GM12873 (cell line): ENCODE results near the gene NOXRED1.

Experiments
- TF ChIP-seq, protein P1 (sequence below): IDR thresholded peaks from 2 replicates; pipeline ENCODE4 v1.5.1; 2012; ENCODE audit warnings: low read depth, mild to moderate bottlenecking, moderate library complexity, low read length, control low read depth; ENCODE audit not compliant: insufficient read depth; ENCODE audit errors: missing control alignments

NOXRED1 gene

DNA sequence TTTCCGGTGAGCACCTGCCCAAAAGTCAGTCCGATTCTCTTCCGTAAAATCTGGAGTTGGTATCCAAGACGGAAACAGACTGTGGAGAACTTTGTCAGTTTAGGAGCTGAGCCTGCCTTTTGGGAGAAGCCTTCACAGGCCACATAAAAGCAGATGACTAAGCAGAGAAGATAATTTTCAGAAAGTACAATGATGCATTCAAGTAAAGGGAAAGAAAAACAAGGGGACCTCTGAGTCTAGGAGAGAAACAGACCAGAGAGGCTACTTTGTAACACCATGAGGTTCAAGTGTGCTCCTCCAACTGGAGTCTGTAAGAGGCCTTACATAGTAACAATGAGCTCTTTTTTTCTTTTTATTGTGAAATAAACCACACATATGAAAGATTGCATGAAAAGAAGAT lies 67.5 kb downstream of the NOXRED1 start:
- TF ChIP-seq, protein P1, sequence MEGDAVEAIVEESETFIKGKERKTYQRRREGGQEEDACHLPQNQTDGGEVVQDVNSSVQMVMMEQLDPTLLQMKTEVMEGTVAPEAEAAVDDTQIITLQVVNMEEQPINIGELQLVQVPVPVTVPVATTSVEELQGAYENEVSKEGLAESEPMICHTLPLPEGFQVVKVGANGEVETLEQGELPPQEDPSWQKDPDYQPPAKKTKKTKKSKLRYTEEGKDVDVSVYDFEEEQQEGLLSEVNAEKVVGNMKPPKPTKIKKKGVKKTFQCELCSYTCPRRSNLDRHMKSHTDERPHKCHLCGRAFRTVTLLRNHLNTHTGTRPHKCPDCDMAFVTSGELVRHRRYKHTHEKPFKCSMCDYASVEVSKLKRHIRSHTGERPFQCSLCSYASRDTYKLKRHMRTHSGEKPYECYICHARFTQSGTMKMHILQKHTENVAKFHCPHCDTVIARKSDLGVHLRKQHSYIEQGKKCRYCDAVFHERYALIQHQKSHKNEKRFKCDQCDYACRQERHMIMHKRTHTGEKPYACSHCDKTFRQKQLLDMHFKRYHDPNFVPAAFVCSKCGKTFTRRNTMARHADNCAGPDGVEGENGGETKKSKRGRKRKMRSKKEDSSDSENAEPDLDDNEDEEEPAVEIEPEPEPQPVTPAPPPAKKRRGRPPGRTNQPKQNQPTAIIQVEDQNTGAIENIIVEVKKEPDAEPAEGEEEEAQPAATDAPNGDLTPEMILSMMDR: no peak

- TF ChIP-seq, protein P1: no peak
Observed at GRCh38 chr14:77353469-77354141, 69.7 kb downstream of the NOXRED1 start.

DNA sequence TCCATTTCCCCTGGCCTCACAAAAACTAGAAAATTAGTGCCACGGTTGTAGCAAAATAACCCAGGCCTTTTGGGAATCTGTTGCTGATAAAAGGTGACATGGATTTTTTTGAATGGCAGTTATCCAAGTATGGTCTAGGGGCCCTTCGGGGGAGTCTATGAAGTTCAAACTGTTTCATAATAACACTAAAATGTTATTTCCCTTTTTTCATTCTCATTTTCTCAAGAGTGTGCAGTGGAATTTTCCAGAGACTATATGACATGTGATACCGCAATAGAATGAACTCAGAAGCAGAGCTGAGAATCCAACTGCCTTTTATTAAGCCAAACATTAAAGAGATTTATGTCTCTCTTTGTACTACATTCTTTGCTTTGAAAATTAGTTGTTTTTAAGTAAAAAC lies 75.6 kb downstream of the NOXRED1 start:
- TF ChIP-seq, protein P1: no peak

GRCh38 chr14:77346495-77346894 lies 76.8 kb downstream of the NOXRED1 start:
- TF ChIP-seq, protein P1: no peak

DNA sequence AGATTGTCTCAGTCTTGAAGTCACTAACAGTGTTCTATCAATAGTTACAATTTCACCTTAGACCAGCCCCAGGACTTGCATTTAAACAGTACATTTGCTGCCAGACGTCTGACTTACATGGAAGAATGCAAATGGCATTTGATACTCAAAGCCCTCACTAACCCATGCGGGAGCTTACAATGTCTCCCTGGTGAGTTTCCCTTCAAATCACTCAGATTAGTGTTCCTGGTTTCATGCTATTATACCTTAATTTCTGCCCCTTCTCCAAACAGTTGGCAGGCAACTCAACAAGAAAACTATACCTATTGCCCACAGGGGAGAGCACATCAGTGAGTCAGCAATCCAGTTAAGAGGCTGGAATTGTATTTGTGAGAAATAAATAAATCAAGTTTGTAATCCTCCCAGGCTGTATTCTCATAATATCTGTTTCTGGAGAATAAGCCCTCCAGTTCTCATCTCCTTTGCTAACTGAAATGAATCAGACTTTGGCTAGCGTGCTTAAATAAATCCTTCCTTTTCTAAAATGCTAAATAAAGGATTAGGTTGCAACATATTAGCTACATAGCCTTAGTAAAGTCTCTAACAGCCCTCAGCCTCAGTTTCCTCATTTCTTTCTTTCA lies 78.8 kb downstream of the NOXRED1 start:
- TF ChIP-seq, protein P1: no peak
